ENCODE results near the gene SPATA9.

GRCh38 chr5:95671826-95672225 is 11.0 kb downstream of the SPATA9 start:
- TF ChIP-seq CTCF (IDR thresholded peaks at IDR 0.05) (no peak), EZH2 (IDR thresholded peaks at IDR 0.05; ENCODE audit: borderline replicate concordance, insufficient read depth, low read depth, low read length, poor library complexity, severe bottlenecking) (no peak)

Data from B cell (primary cell).